Tibial nerve (tissue), 3 donors: ENCODE measurements around the gene DHRS1.

Source experiments
- POLR2A ChIP-seq, 2 donors: fragments of 450-650 bp; IDR thresholded peaks; one replicate each; pipeline ENCODE4 v1.6.1; 2017; ENCODE audit warnings: antibody characterized with exemption in 2 of 2, mild to moderate bottlenecking in 2 of 2, moderate library complexity in 2 of 2
- TF ChIP-seq, protein P1 (sequence below), 5 experiments: fragments of 200-600 bp in 3 of 5; fragments of 450-650 bp in 2 of 5; sonication (generic) in 3 of 5; IDR thresholded peaks; one replicate each; pipeline ENCODE4 v1.5.1; 2016 to 2019; ENCODE audit warnings: antibody characterized with exemption in 5 of 5, mild to moderate bottlenecking in 3 of 5, moderate library complexity in 2 of 5

DNA sequence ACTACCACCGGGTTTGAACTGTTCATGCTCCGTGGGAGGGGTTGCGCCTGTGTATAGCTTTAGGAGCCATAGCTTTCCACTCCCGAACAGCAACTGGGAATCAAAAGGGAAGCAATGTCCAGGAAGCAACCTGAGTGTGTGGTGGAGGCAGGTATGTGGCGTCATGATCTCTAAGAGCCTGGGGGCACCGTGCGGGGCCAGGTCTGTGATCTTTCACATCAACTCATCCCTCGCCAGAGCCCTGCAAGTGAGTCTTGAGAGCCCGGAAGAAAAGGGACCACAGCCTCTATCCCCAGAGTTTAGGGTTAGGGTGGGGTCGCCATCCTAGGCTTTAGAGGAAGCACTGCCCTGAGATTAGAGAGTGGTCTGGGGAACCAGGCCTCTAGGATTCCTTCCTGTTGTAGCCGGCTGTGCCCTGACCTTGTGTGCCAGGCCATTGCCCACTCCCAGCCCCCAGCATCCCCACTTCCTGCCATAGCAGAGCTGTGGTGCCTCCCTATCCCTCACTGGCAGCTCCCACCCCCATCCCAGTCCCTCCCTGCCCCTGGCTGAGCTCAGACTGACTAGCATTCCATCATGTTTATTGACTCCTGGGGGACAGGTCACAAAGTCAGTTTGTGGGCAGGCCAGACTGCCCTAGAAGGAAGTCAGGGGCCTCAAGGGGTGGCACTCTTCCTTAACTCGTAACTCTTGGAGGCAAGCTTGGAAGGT lies 36.0 kb upstream of the DHRS1 start:
- TF ChIP-seq, protein P1, sequence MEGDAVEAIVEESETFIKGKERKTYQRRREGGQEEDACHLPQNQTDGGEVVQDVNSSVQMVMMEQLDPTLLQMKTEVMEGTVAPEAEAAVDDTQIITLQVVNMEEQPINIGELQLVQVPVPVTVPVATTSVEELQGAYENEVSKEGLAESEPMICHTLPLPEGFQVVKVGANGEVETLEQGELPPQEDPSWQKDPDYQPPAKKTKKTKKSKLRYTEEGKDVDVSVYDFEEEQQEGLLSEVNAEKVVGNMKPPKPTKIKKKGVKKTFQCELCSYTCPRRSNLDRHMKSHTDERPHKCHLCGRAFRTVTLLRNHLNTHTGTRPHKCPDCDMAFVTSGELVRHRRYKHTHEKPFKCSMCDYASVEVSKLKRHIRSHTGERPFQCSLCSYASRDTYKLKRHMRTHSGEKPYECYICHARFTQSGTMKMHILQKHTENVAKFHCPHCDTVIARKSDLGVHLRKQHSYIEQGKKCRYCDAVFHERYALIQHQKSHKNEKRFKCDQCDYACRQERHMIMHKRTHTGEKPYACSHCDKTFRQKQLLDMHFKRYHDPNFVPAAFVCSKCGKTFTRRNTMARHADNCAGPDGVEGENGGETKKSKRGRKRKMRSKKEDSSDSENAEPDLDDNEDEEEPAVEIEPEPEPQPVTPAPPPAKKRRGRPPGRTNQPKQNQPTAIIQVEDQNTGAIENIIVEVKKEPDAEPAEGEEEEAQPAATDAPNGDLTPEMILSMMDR (IDR thresholded peaks at IDR 0.05), result no peak
- TF ChIP-seq POLR2A (IDR thresholded peaks at IDR 0.05), result no peak
